HEK293 (cell line): Measurements from ENCODE around the gene RFTN2.

Experiments
- CTCF ChIA-PET: fragments of 350-600 bp; formaldehyde crosslinking; extraction: SDS; loops from one replicate; lab custom pipeline; 2021; ENCODE audit warnings: antibody characterized with exemption; lab: Yijun Ruan, JAX
- POLR2A ChIA-PET: fragments of 300-600 bp; formaldehyde crosslinking; extraction: SDS; loops from one replicate; lab custom pipeline; 2020; ENCODE audit warnings: antibody characterized with exemption, inconsistent platforms; lab: Yijun Ruan, JAX
- H3K27ac ChIP-seq: fragments of 200-500 bp; sonication (Bioruptor generic); 2 replicates; pipeline ENCODE4 v1.5.1; 2014; ENCODE audit warnings: low read depth, low read length, control low read depth, inconsistent platforms; ENCODE audit errors: extremely low read depth
- H3K36me3 ChIP-seq, 2 experiments: fragments of 200-500 bp in 1 of 2; sonication (Bioruptor generic) in 1 of 2; 1 replicate in 1 of 2; 2 replicates in 1 of 2; pipeline ENCODE4 v1.5.1; 2014 to 2017; ENCODE audit warnings: inconsistent platforms in 2 of 2, low read length in 2 of 2; ENCODE audit not compliant: control insufficient read depth in 2 of 2, insufficient read depth in 1 of 2
- H3K4me1 ChIP-seq: fragments of 200-500 bp; sonication (Bioruptor generic); 2 replicates; pipeline ENCODE4 v1.5.1; 2014; ENCODE audit warnings: mild to moderate bottlenecking, low read length, inconsistent platforms; ENCODE audit not compliant: control insufficient read depth, insufficient read depth
- H3K4me3 ChIP-seq: 2 replicates; pipeline ENCODE4 v1.5.1; 2011; ENCODE audit warnings: low read depth, mild to moderate bottlenecking, control low read depth, low read length, moderate library complexity
- H3K9me3 ChIP-seq: fragments of 200-500 bp; sonication (Bioruptor generic); 2 replicates; pipeline ENCODE4 v1.5.1; 2014; ENCODE audit warnings: low read depth, low read length, inconsistent platforms; ENCODE audit not compliant: control insufficient read depth, insufficient read depth
- ATF2 ChIP-seq: fragments of 450-650 bp; formaldehyde crosslinking; IDR thresholded peaks from 2 replicates; pipeline ENCODE4 v1.5.1; 2016; ENCODE audit warnings: missing biosample characterization, missing genetic modification characterization, low read depth
- GLI4 ChIP-seq: fragments of 450-650 bp; formaldehyde crosslinking; IDR thresholded peaks from 2 replicates; pipeline ENCODE4 v1.5.1; 2016; ENCODE audit warnings: missing biosample characterization, missing genetic modification characterization
- KLF7 ChIP-seq: fragments of 450-650 bp; formaldehyde crosslinking; IDR thresholded peaks from 2 replicates; pipeline ENCODE4 v1.5.1; 2016; ENCODE audit warnings: missing biosample characterization, missing genetic modification characterization, borderline replicate concordance
- SP7 ChIP-seq: fragments of 450-650 bp; formaldehyde crosslinking; IDR thresholded peaks from 2 replicates; pipeline ENCODE4 v1.5.1; 2016; ENCODE audit warnings: missing biosample characterization, missing genetic modification characterization
- TRIM28 ChIP-seq: IDR thresholded peaks from 2 replicates; pipeline ENCODE4 v1.6.1; 2011; ENCODE audit warnings: low read length, control low read depth, borderline replicate concordance
- ZBTB48 ChIP-seq: fragments of 450-650 bp; formaldehyde crosslinking; IDR thresholded peaks from 2 replicates; pipeline ENCODE4 v1.5.1; 2016; ENCODE audit warnings: missing biosample characterization, missing genetic modification characterization
- ZNF394 ChIP-seq: fragments of 450-650 bp; formaldehyde crosslinking; IDR thresholded peaks from 2 replicates; pipeline ENCODE4 v1.5.1; 2016; ENCODE audit warnings: missing biosample characterization, missing genetic modification characterization, mild to moderate bottlenecking, moderate library complexity, borderline replicate concordance
- ZNF473 ChIP-seq: fragments of 450-650 bp; formaldehyde crosslinking; IDR thresholded peaks from 2 replicates; pipeline ENCODE4 v1.5.1; 2017; ENCODE audit warnings: missing biosample characterization, missing genetic modification characterization
- ZNF514 ChIP-seq: fragments of 450-650 bp; formaldehyde crosslinking; IDR thresholded peaks from 2 replicates; pipeline ENCODE4 v1.5.1; 2016; ENCODE audit warnings: missing biosample characterization, missing genetic modification characterization
- ZNF544 ChIP-seq: fragments of 450-650 bp; formaldehyde crosslinking; IDR thresholded peaks from 2 replicates; pipeline ENCODE4 v1.5.0; 2017; ENCODE audit warnings: missing biosample characterization, missing genetic modification characterization
- ZNF548 ChIP-seq: fragments of 450-650 bp; formaldehyde crosslinking; IDR thresholded peaks from 2 replicates; pipeline ENCODE4 v1.5.1; 2016; ENCODE audit warnings: missing biosample characterization, missing genetic modification characterization
- ZNF558 ChIP-seq: fragments of 450-650 bp; formaldehyde crosslinking; IDR thresholded peaks from 2 replicates; pipeline ENCODE4 v1.5.1; 2016; ENCODE audit warnings: missing biosample characterization, missing genetic modification characterization
- ZNF776 ChIP-seq: fragments of 450-650 bp; formaldehyde crosslinking; IDR thresholded peaks from 2 replicates; pipeline ENCODE4 v1.5.0; 2017; ENCODE audit warnings: missing biosample characterization, missing genetic modification characterization, borderline replicate concordance
- TF ChIP-seq, protein P1 (sequence below): fragments of 450-650 bp; formaldehyde crosslinking; IDR thresholded peaks from 2 replicates; pipeline ENCODE4 v1.5.1; 2016; ENCODE audit warnings: missing biosample characterization, missing genetic modification characterization
- TF ChIP-seq, protein P2 (sequence below): fragments of 450-650 bp; formaldehyde crosslinking; IDR thresholded peaks from 2 replicates; pipeline ENCODE4 v1.5.1; 2016; ENCODE audit warnings: missing biosample characterization, missing genetic modification characterization, borderline replicate concordance

The RFTN2 gene

GRCh38 chr2:197672371-197672893 is 3.0 kb downstream of the RFTN2 start:
- Histone ChIP-seq H3K9me3 (no peaks in the 10 kb centered on the region), H3K27ac (no peak overlapping the region), H3K4me3 (no peak overlapping the region), H3K36me3 (no peaks in the 10 kb centered on the region)
- TF ChIP-seq ZNF514 (tag by site-specific recombination) = no peak
- TF ChIP-seq, protein P1, sequence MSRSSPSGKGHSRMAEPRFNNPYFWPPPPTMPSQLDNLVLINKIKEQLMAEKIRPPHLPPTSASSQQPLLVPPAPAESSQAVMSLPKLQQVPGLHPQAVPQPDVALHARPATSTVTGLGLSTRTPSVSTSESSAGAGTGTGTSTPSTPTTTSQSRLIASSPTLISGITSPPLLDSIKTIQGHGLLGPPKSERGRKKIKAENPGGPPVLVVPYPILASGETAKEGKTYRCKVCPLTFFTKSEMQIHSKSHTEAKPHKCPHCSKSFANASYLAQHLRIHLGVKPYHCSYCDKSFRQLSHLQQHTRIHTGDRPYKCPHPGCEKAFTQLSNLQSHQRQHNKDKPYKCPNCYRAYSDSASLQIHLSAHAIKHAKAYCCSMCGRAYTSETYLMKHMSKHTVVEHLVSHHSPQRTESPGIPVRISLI (tag by site-specific recombination) = no peak
- no peak for TF ChIP-seq ZNF473
- TF ChIP-seq SP7 (tag by site-specific recombination) = no peak
- no peak for TF ChIP-seq ATF2
- no peak for TF ChIP-seq ZNF776
- no peak for TF ChIP-seq ZNF548 (tag by site-specific recombination)
- TF ChIP-seq, all 188 proteins: peak for 0
- POLR2A ChIA-PET = no interaction called here
- CTCF ChIA-PET = interaction anchor here (0.8 kb wide), 1 partner anchor 9 kb away, joined by 4 read pairs; no protein-coding TSS in a partner anchor
- H3K4me1 ChIP-seq = peaks cover 9% of the 10 kb centered on the region

DNA sequence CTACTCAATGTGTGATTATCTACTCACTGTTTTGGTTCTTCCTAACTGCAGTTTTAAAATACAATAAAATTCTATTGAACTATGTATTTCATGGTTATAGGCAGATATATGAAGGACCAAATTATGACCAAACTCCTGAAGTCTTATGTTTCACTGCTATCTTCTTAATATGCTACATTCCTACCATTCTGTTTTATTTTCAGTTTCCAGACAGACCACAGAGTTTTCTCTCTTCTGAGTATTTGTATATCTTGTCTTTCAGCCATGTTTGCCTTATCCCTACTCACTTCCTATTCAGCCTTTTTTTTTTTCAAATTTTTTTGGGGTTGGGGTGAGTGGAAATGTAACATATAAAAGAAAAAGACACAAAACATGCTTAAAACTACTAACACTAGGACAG is 6.3 kb downstream of the RFTN2 start:
- Histone ChIP-seq H3K4me1 (no peaks in the 10 kb centered on the region), H3K36me3 (no peaks in the 10 kb centered on the region), H3K9me3 (no peaks in the 10 kb centered on the region), H3K27ac (no peak overlapping the region), H3K4me3 (no peak overlapping the region)
- TF ChIP-seq ZBTB48 (tag by site-specific recombination) = no peak
- peak; percentile 47; the same call in 1 of the 2 replicates for TF ChIP-seq ZNF558 (tag by site-specific recombination)
- ChIA-PET CTCF (no interaction called here), POLR2A (no interaction called here)

GRCh38 chr2:197668296-197668695 is 7.1 kb downstream of the RFTN2 start:
- TF ChIP-seq ZNF394 (tag by site-specific recombination) (no peak), KLF7 (tag by site-specific recombination) (no peak), ZNF544 (no peak), GLI4 (no peak), TRIM28 (no peak)
- TF ChIP-seq, protein P2, sequence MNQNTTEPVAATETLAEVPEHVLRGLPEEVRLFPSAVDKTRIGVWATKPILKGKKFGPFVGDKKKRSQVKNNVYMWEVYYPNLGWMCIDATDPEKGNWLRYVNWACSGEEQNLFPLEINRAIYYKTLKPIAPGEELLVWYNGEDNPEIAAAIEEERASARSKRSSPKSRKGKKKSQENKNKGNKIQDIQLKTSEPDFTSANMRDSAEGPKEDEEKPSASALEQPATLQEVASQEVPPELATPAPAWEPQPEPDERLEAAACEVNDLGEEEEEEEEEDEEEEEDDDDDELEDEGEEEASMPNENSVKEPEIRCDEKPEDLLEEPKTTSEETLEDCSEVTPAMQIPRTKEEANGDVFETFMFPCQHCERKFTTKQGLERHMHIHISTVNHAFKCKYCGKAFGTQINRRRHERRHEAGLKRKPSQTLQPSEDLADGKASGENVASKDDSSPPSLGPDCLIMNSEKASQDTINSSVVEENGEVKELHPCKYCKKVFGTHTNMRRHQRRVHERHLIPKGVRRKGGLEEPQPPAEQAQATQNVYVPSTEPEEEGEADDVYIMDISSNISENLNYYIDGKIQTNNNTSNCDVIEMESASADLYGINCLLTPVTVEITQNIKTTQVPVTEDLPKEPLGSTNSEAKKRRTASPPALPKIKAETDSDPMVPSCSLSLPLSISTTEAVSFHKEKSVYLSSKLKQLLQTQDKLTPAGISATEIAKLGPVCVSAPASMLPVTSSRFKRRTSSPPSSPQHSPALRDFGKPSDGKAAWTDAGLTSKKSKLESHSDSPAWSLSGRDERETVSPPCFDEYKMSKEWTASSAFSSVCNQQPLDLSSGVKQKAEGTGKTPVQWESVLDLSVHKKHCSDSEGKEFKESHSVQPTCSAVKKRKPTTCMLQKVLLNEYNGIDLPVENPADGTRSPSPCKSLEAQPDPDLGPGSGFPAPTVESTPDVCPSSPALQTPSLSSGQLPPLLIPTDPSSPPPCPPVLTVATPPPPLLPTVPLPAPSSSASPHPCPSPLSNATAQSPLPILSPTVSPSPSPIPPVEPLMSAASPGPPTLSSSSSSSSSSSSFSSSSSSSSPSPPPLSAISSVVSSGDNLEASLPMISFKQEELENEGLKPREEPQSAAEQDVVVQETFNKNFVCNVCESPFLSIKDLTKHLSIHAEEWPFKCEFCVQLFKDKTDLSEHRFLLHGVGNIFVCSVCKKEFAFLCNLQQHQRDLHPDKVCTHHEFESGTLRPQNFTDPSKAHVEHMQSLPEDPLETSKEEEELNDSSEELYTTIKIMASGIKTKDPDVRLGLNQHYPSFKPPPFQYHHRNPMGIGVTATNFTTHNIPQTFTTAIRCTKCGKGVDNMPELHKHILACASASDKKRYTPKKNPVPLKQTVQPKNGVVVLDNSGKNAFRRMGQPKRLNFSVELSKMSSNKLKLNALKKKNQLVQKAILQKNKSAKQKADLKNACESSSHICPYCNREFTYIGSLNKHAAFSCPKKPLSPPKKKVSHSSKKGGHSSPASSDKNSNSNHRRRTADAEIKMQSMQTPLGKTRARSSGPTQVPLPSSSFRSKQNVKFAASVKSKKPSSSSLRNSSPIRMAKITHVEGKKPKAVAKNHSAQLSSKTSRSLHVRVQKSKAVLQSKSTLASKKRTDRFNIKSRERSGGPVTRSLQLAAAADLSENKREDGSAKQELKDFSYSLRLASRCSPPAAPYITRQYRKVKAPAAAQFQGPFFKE (tag by site-specific recombination) = no peak
- TF ChIP-seq, all 188 proteins: peak for 0
- CTCF ChIA-PET = no interaction called here
- Histone ChIP-seq H3K36me3 (no peaks in the 10 kb centered on the region), H3K4me1 (no peaks in the 10 kb centered on the region), H3K9me3 (no peaks in the 10 kb centered on the region), H3K4me3 (no peak overlapping the region), H3K27ac (no peak overlapping the region)
- POLR2A ChIA-PET = no interaction called here
